HepG2 (cell line): ENCODE measurements around the gene TPM2. TPM values are rescaled to one million over a fixed set of nuclear protein-coding genes. Genes with fewer than 3 reads are reported as not detected.
A peak's percentile ranks its signal among the peaks of the same experiment; 100 is the strongest.

Source experiments
- ATAC-seq: fragments of 200-7000 bp; cut with Tn5 transposase; 3 replicates; pipeline ENCODE4 v1.9.1; 2020; ENCODE audit warnings: mild to moderate bottlenecking, moderate library complexity
- BruUV-seq: library from RNA; stranded (reverse); fragments of 400-500 nt; replicated peaks from 2 replicates; lab custom pipeline; 2021; lab: Mats Ljungman, UMichigan
- CTCF ChIA-PET: fragments of 300-600 bp; formaldehyde crosslinking; extraction: SDS; loops from one replicate; lab custom pipeline; 2021; ENCODE audit warnings: low total read pairs, inconsistent platforms, low intra/inter-chr PET ratio; lab: Yijun Ruan, JAX
- POLR2A ChIA-PET: fragments of 350-600 bp; sonication (Branson Sonifier 250); formaldehyde crosslinking; loops from one replicate; lab custom pipeline; 2020; ENCODE audit warnings: antibody characterized with exemption, inconsistent platforms; lab: Yijun Ruan, JAX
- DNase-seq: peaks from one replicate; pipeline ENCODE4 v3.0.0-alpha.2; 2015; ENCODE audit warnings: low spot score
- FAIRE-seq: peaks from 3 replicates; lab custom pipeline; 2011; peaks lifted over from hg19 to GRCh38; lab: Jason Lieb, UNC
- H2AFZ ChIP-seq: one replicate; pipeline ENCODE4 v1.6.1; 2011; ENCODE audit warnings: low read length, inconsistent platforms
- H3K27ac ChIP-seq: fragments of 300-600 bp; 3 replicates; pipeline ENCODE4 v1.8.0; 2011; ENCODE audit warnings: mixed run types, mild to moderate bottlenecking, mixed read lengths, low read length, inconsistent platforms; ENCODE audit not compliant: insufficient read depth; ENCODE audit errors: extremely low read length
- H3K27me3 ChIP-seq, 2 experiments: fragments of 200-600 bp in 1 of 2; 2 replicates in 1 of 2; 3 replicates in 1 of 2; pipeline versions ENCODE4 v1.6.0 to v1.8.0; 2011; ENCODE audit warnings: low read length in 2 of 2, mild to moderate bottlenecking in 2 of 2, moderate library complexity in 2 of 2, inconsistent platforms in 1 of 2; ENCODE audit not compliant: insufficient read depth in 2 of 2, control insufficient read depth in 1 of 2
- H3K36me3 ChIP-seq, 2 experiments: fragments of 200-600 bp in 1 of 2; replicated peaks in 1 of 2; 2 replicates in 1 of 2; 3 replicates in 1 of 2; pipeline versions ENCODE4 v1.5.1 to v1.8.0; 2011; ENCODE audit warnings: low read length in 2 of 2, inconsistent platforms in 1 of 2; ENCODE audit not compliant: insufficient read depth in 2 of 2, control insufficient read depth in 1 of 2
- H3K4me1 ChIP-seq: 2 replicates; pipeline ENCODE4 v1.5.1; 2012; ENCODE audit warnings: low read length, inconsistent platforms; ENCODE audit not compliant: insufficient read depth
- H3K4me2 ChIP-seq: 2 replicates; pipeline ENCODE4 v1.6.0; 2011; ENCODE audit warnings: low read depth, low read length, inconsistent platforms
- H3K4me3 ChIP-seq, 3 experiments: fragments of 200-600 bp in 1 of 3; sonication (generic), shearing (Covaris generic) in 1 of 3; replicated peaks in 1 of 3; 2 replicates each; pipeline ENCODE4 v1.5.1; 2011 to 2016; ENCODE audit warnings: low read length in 3 of 3, inconsistent platforms in 2 of 3, low read depth in 2 of 3, mild to moderate bottlenecking in 2 of 3, control low read depth in 1 of 3, mixed read lengths in 1 of 3; ENCODE audit not compliant: insufficient read depth in 1 of 3
- H3K79me2 ChIP-seq: one replicate; pipeline ENCODE4 v1.6.1; 2011; ENCODE audit warnings: low read length, inconsistent platforms; ENCODE audit not compliant: insufficient read depth
- H3K9ac ChIP-seq: 2 replicates; pipeline ENCODE4 v1.6.0; 2011; ENCODE audit warnings: mild to moderate bottlenecking, low read depth, low read length, inconsistent platforms; ENCODE audit not compliant: insufficient read depth
- H3K9me3 ChIP-seq: 2 replicates; pipeline ENCODE4 v1.5.1; 2012; ENCODE audit warnings: mild to moderate bottlenecking, low read length
- H4K20me1 ChIP-seq: 2 replicates; pipeline ENCODE4 v1.6.0; 2011; ENCODE audit warnings: inconsistent platforms, mild to moderate bottlenecking, low read length, moderate library complexity; ENCODE audit not compliant: insufficient read depth
- ATF4 ChIP-seq, 2 experiments: fragments of 450-650 bp in 1 of 2; sonication (generic) in 1 of 2; formaldehyde crosslinking; IDR thresholded peaks; 2 replicates each; pipeline versions ENCODE4 v1.5.0 to v1.8.0; 2020 to 2022; ENCODE audit warnings: mild to moderate bottlenecking in 1 of 2, missing genetic modification reagents in 1 of 2
- ATRX ChIP-seq: sonication (generic); formaldehyde crosslinking; IDR thresholded peaks from 2 replicates; pipeline ENCODE4 v1.4.0; 2020; ENCODE audit warnings: missing genetic modification reagents, borderline replicate concordance
- ELF1 ChIP-seq: sonication (generic); formaldehyde crosslinking; IDR thresholded peaks from 2 replicates; pipeline ENCODE4 v1.4.0; 2020; ENCODE audit warnings: missing genetic modification reagents
- GATAD2A ChIP-seq: IDR thresholded peaks from 2 replicates; pipeline ENCODE4 v1.6.1; 2016
- KAT8 ChIP-seq: IDR thresholded peaks from 2 replicates; pipeline ENCODE4 v1.6.1; 2016; ENCODE audit warnings: missing genetic modification reagents, missing compliant biosample characterization
- KMT2A ChIP-seq: sonication (generic); formaldehyde crosslinking; IDR thresholded peaks from 2 replicates; pipeline ENCODE4 v1.4.0; 2020; ENCODE audit warnings: missing genetic modification reagents
- PHF20 ChIP-seq: sonication (generic); formaldehyde crosslinking; IDR thresholded peaks from 2 replicates; pipeline ENCODE4 v1.5.0; 2020; ENCODE audit warnings: mild to moderate bottlenecking, missing genetic modification reagents
- POLR2G ChIP-seq: fragments of 200-400 bp; formaldehyde crosslinking; IDR thresholded peaks from 2 replicates; pipeline ENCODE4 v1.6.1; 2018; ENCODE audit warnings: mild to moderate bottlenecking, low read depth, low read length, moderate library complexity
- SMYD3 ChIP-seq: sonication (generic); formaldehyde crosslinking; IDR thresholded peaks from 2 replicates; pipeline ENCODE4 v1.8.1; 2023; ENCODE audit warnings: mild to moderate bottlenecking, missing genetic modification reagents
- SRSF9 ChIP-seq: fragments of 200-400 bp; formaldehyde crosslinking; IDR thresholded peaks from 2 replicates; pipeline ENCODE4 v1.6.1; 2018; ENCODE audit warnings: borderline replicate concordance, mild to moderate bottlenecking, low read depth, low read length; ENCODE audit not compliant: insufficient read depth, poor library complexity, severe bottlenecking
- STAT6 ChIP-seq: sonication (generic); formaldehyde crosslinking; IDR thresholded peaks from 2 replicates; pipeline ENCODE4 v1.4.0; 2020; ENCODE audit warnings: missing genetic modification reagents, mild to moderate bottlenecking, borderline replicate concordance
- TARDBP ChIP-seq: sonication (generic); formaldehyde crosslinking; IDR thresholded peaks from 2 replicates; pipeline ENCODE4 v1.8.0; 2022; ENCODE audit warnings: mild to moderate bottlenecking, missing genetic modification reagents
- ZBTB42 ChIP-seq: sonication (generic); formaldehyde crosslinking; IDR thresholded peaks from 2 replicates; pipeline ENCODE4 v1.5.0; 2020; ENCODE audit warnings: mild to moderate bottlenecking, missing genetic modification reagents
- ZFP41 ChIP-seq: sonication (generic); formaldehyde crosslinking; IDR thresholded peaks from 2 replicates; pipeline ENCODE4 v1.4.0; 2020; ENCODE audit warnings: mild to moderate bottlenecking, missing genetic modification reagents, borderline replicate concordance
- ZMAT3 ChIP-seq: sonication (generic); formaldehyde crosslinking; conservative IDR thresholded peaks from 2 replicates; pipeline ENCODE4 v1.7.0; 2021; ENCODE audit warnings: missing genetic modification reagents
- ZNF282 ChIP-seq: fragments of 450-650 bp; IDR thresholded peaks from 2 replicates; pipeline ENCODE4 v1.6.1; 2018; ENCODE audit not compliant: partially characterized antibody
- ZNF569 ChIP-seq: sonication (generic); formaldehyde crosslinking; IDR thresholded peaks from 2 replicates; pipeline ENCODE4 v1.5.0; 2020; ENCODE audit warnings: mild to moderate bottlenecking, missing genetic modification reagents, moderate library complexity, borderline replicate concordance
- ZNF7 ChIP-seq: IDR thresholded peaks from 2 replicates; pipeline ENCODE4 v1.6.1; 2016; ENCODE audit warnings: missing biosample characterization, missing genetic modification reagents
- ZNF781 ChIP-seq: sonication (generic); formaldehyde crosslinking; IDR thresholded peaks from 2 replicates; pipeline ENCODE4 v1.5.1; 2020; ENCODE audit warnings: borderline replicate concordance, mild to moderate bottlenecking, missing genetic modification reagents; ENCODE audit errors: not compliant biosample characterization
- WGBS: methylation state at CpG from one replicate; pipeline ENCODE4 v1.1.6; 2017; ENCODE audit warnings: low lambda C conversion rate; 5-methylcytosine and 5-hydroxymethylcytosine counted together
- in situ Hi-C: cut with HindIII; loops from 2 replicates; pipeline ENCODE4 v1.10.0; 2017; ENCODE audit warnings: low pct_unique_long_range_greater_than_20kb; ENCODE audit not compliant: extremely low pct_ligation_motif_present
- intact Hi-C: fragments of 100-400 bp; cut with micrococcal nuclease; formaldehyde crosslinking; loops from one replicate; pipeline ENCODE4 v1.10.0; 2022; ENCODE audit not compliant: unreplicated experiment
- polyA plus RNA-seq, 8 experiments: library from polyadenylated mRNA; depleted of rRNA in 3 of 8; stranded (reverse) in 7 of 8; unstranded in 1 of 8; fragments of >200 nt; fragmentation: Illumina TruSeq in 4 of 8; extraction: Trizol in 4 of 8; gene quantifications; 2 replicates each; pipeline versions ENCODE4 v1.2.1 to v1.2.3, GENCODE V29; 2011 to 2016; ENCODE audit warnings: low read depth in 4 of 8, missing spikeins in 1 of 8, mixed read lengths in 1 of 8; ENCODE audit not compliant: insufficient read depth in 1 of 8
- total RNA-seq, 5 experiments: library from RNA; depleted of rRNA; stranded (reverse); fragments of >200 nt; fragmentation: Illumina TruSeq; extraction: Trizol; gene quantifications; 2 replicates each; pipeline ENCODE4 v1.2.3, GENCODE V29; 2016; ENCODE audit warnings: low read depth in 1 of 5
- TF ChIP-seq, protein P1 (sequence below): sonication (generic); formaldehyde crosslinking; IDR thresholded peaks from 2 replicates; pipeline ENCODE4 v1.9.0; 2022; ENCODE audit warnings: missing genetic modification reagents, mild to moderate bottlenecking, borderline replicate concordance

Gene TPM2
- total and polyA plus RNA-seq, 2 of the 13 experiments (the other 11 are each of a cell fraction or from before 2014, with no cell fraction given), result 3.1 to 10.7 TPM

- no peak for FAIRE-seq
- Histone ChIP-seq H3K79me2 (no peaks in the 10 kb centered on the region), H3K27ac (peak overlapping the region; percentile 26), H3K9ac (peak overlapping the region; percentile 68), H3K4me2 (peak overlapping the region; percentile 90), H3K4me3 (peak overlapping the region; percentile 75 to 84 (median 81)), H3K27me3 (no peaks in the 10 kb centered on the region), H2AFZ (peak overlapping the region; percentile 63), H3K36me3 (no peaks in the 10 kb centered on the region), H3K4me1 (peaks cover 65% of the 10 kb centered on the region), H4K20me1 (no peaks in the 10 kb centered on the region), H3K9me3 (no peaks in the 10 kb centered on the region)
- no peak for DNase-seq
- intact Hi-C loops (loop anchor here (1.0 to 10.0 kb wide), 2 partner anchors 21 to 46 kb away; no protein-coding TSS in a partner anchor), in situ Hi-C loops (no loop called here)
- ATAC-seq, result peak; percentile 53
- BruUV-seq, result no TSS peak
- 2% methylated on average over 43 of the region's 61 CpGs for WGBS
- CTCF ChIA-PET, result no interaction called here
- POLR2A ChIA-PET, result interaction anchor here (0.7 to 6.1 kb wide), 19 partner anchors 10 to 529 kb away, joined by 3 to 68 read pairs (median 5); partner anchors contain the start of genes ARHGEF39, CA9, CCDC107 and CREB3
- no peak for TF ChIP-seq ELF1 (CRISPR knock-in tag)
- peak; percentile 50; the same call in 1 of the 2 replicates for TF ChIP-seq POLR2G
- TF ChIP-seq ZNF569 (CRISPR knock-in tag), result no peak
- TF ChIP-seq ATRX (CRISPR knock-in tag), result no peak
- TF ChIP-seq SRSF9, result no peak
- TF ChIP-seq ZNF781 (CRISPR knock-in tag), result no peak
- no peak for TF ChIP-seq ATF4 (CRISPR knock-in tag; IDR thresholded peaks at IDR 0.05)
- no peak for TF ChIP-seq TARDBP (CRISPR knock-in tag)
- no peak for TF ChIP-seq SMYD3 (CRISPR knock-in tag)
- TF ChIP-seq ZNF7 (CRISPR knock-in tag), result no peak
- TF ChIP-seq, protein P1, sequence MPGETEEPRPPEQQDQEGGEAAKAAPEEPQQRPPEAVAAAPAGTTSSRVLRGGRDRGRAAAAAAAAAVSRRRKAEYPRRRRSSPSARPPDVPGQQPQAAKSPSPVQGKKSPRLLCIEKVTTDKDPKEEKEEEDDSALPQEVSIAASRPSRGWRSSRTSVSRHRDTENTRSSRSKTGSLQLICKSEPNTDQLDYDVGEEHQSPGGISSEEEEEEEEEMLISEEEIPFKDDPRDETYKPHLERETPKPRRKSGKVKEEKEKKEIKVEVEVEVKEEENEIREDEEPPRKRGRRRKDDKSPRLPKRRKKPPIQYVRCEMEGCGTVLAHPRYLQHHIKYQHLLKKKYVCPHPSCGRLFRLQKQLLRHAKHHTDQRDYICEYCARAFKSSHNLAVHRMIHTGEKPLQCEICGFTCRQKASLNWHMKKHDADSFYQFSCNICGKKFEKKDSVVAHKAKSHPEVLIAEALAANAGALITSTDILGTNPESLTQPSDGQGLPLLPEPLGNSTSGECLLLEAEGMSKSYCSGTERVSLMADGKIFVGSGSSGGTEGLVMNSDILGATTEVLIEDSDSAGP (CRISPR knock-in tag), result no peak
- TF ChIP-seq GATAD2A (CRISPR knock-in tag), result no peak
- no peak for TF ChIP-seq KMT2A (CRISPR knock-in tag)
- no peak for TF ChIP-seq ZFP41
- TF ChIP-seq PHF20 (CRISPR knock-in tag), result 0 out of 2 replicates have a peak, but pooled peaks have one; percentile 35
- TF ChIP-seq ZBTB42 (CRISPR knock-in tag), result no peak
- no peak for TF ChIP-seq ZNF282
- no peak for TF ChIP-seq STAT6 (CRISPR knock-in tag)
- no peak for TF ChIP-seq ZMAT3 (CRISPR knock-in tag)
- TF ChIP-seq KAT8, result no peak
These were observed 1.0 kb upstream of the TPM2 start for GRCh38 chr9:35690614-35691333.
